CD14-positive monocyte (primary cell): ENCODE results near the gene TICAM2. TPM values are rescaled to one million over a fixed set of nuclear protein-coding genes. Genes with fewer than 3 reads are reported as not detected.

Source experiments
- DNase-seq, 3 donors: peaks; one replicate each; pipeline ENCODE4 v3.0.0-alpha.2; 2011 to 2022
- H2AFZ ChIP-seq: 2 replicates; pipeline ENCODE4 v1.6.0; 2012; ENCODE audit warnings: mild to moderate bottlenecking, low read depth, low read length, inconsistent platforms; ENCODE audit not compliant: insufficient read depth, poor library complexity, severe bottlenecking
- H3K27ac ChIP-seq, 2 donors: 1 replicate in 1 of 2; 2 replicates in 1 of 2; pipeline ENCODE4 v1.5.1; 2012 to 2013; ENCODE audit warnings: low read length in 2 of 2, control low read depth in 1 of 2, inconsistent platforms in 1 of 2, low read depth in 1 of 2, mild to moderate bottlenecking in 1 of 2
- H3K27me3 ChIP-seq, 2 donors: one replicate each; pipeline versions ENCODE4 v1.6.0 to v1.6.1; 2011 to 2013; ENCODE audit warnings: low read length in 2 of 2; ENCODE audit not compliant: control insufficient read depth in 2 of 2, insufficient read depth in 2 of 2
- H3K36me3 ChIP-seq, 2 donors: replicated peaks in 1 of 2; 1 replicate in 1 of 2; 2 replicates in 1 of 2; pipeline versions ENCODE4 v1.5.1 to v1.6.1; 2012 to 2013; ENCODE audit warnings: low read length in 2 of 2, control low read depth in 1 of 2, inconsistent platforms in 1 of 2, mild to moderate bottlenecking in 1 of 2; ENCODE audit not compliant: insufficient read depth in 2 of 2, control insufficient read depth in 1 of 2
- H3K4me1 ChIP-seq, 2 donors: 1 replicate in 1 of 2; 2 replicates in 1 of 2; pipeline versions ENCODE4 v1.5.1 to v1.6.1; 2012 to 2013; ENCODE audit warnings: low read length in 2 of 2, control low read depth in 1 of 2, inconsistent platforms in 1 of 2, mild to moderate bottlenecking in 1 of 2, moderate library complexity in 1 of 2; ENCODE audit not compliant: insufficient read depth in 2 of 2, control insufficient read depth in 1 of 2
- H3K4me2 ChIP-seq: replicated peaks from 2 replicates; pipeline ENCODE3; 2012; ENCODE audit warnings: low read length, moderate library complexity, mild to moderate bottlenecking; ENCODE audit not compliant: poor library complexity, severe bottlenecking; ENCODE audit errors: extremely low read depth
- H3K4me3 ChIP-seq, 3 experiments: fragments of 200-600 bp in 1 of 3; sonication (generic) in 1 of 3; replicated peaks in 1 of 3; 1 replicate in 2 of 3; 2 replicates in 1 of 3; pipeline ENCODE4 v1.5.1; 2011 to 2013; ENCODE audit warnings: low read length in 3 of 3, mild to moderate bottlenecking in 3 of 3, control low read depth in 2 of 3, low read depth in 2 of 3, inconsistent platforms in 1 of 3, moderate library complexity in 1 of 3
- H3K79me2 ChIP-seq: 2 replicates; pipeline ENCODE4 v1.6.0; 2012; ENCODE audit warnings: mild to moderate bottlenecking, control low read depth, inconsistent platforms, low read length, moderate library complexity; ENCODE audit not compliant: insufficient read depth
- H3K9ac ChIP-seq: 2 replicates; pipeline ENCODE4 v1.6.0; 2017; ENCODE audit warnings: low read length, mild to moderate bottlenecking; ENCODE audit not compliant: insufficient read depth, poor library complexity, severe bottlenecking
- H3K9me3 ChIP-seq, 2 donors: replicated peaks in 1 of 2; 1 replicate in 1 of 2; 2 replicates in 1 of 2; pipeline versions ENCODE4 v1.5.1 to v1.6.1; 2012 to 2013; ENCODE audit warnings: low read length in 2 of 2, control low read depth in 1 of 2; ENCODE audit not compliant: control insufficient read depth in 1 of 2, insufficient read depth in 1 of 2
- H4K20me1 ChIP-seq: 2 replicates; pipeline ENCODE4 v1.6.0; 2012; ENCODE audit warnings: mild to moderate bottlenecking, low read length, control low read depth, moderate library complexity; ENCODE audit not compliant: insufficient read depth
- H3K27ac Mint-ChIP-seq, 7 donors: one replicate each; pipeline ENCODE4 v1.8.0; 2020; ENCODE audit warnings: mild to moderate bottlenecking in 7 of 7, mixed read lengths in 7 of 7, moderate library complexity in 6 of 7, inconsistent platforms in 2 of 7
- H3K27me3 Mint-ChIP-seq, 3 donors: one replicate each; pipeline ENCODE4 v1.8.0; 2021 to 2022; ENCODE audit warnings: low read depth in 3 of 3, mild to moderate bottlenecking in 3 of 3, mixed read lengths in 3 of 3, moderate library complexity in 3 of 3, inconsistent platforms in 1 of 3
- H3K36me3 Mint-ChIP-seq, 2 donors: one replicate each; pipeline ENCODE4 v1.8.0; 2020; ENCODE audit warnings: mixed read lengths in 2 of 2, inconsistent platforms in 1 of 2, mild to moderate bottlenecking in 1 of 2
- H3K4me1 Mint-ChIP-seq: one replicate; pipeline ENCODE4 v1.8.0; 2020; ENCODE audit warnings: mild to moderate bottlenecking, mixed read lengths
- H3K4me3 Mint-ChIP-seq, 2 donors: one replicate each; pipeline ENCODE4 v1.8.0; 2020; ENCODE audit warnings: mild to moderate bottlenecking in 2 of 2, mixed read lengths in 2 of 2, moderate library complexity in 1 of 2
- H3K9me3 Mint-ChIP-seq, 7 donors: one replicate each; pipeline ENCODE4 v1.8.0; 2020 to 2022; ENCODE audit warnings: mixed read lengths in 7 of 7, mild to moderate bottlenecking in 6 of 7, moderate library complexity in 6 of 7, inconsistent platforms in 2 of 7
- WGBS: methylation state at CpG from one replicate; pipeline ENCODE4 v1.1.5; 2013; ENCODE audit warnings: missing lambda C conversion rate; ENCODE audit not compliant: insufficient coverage; 5-methylcytosine and 5-hydroxymethylcytosine counted together
- intact Hi-C, 2 donors: fragments of 100-400 bp; cut with micrococcal nuclease; formaldehyde crosslinking; loops; one replicate each; pipeline versions ENCODE4 v1.15.0 to v1.15.1; 2023
- polyA plus RNA-seq, 3 donors: library from polyadenylated mRNA; depleted of rRNA in 1 of 3; unstranded in 2 of 3; stranded (reverse) in 1 of 3; fragments of 300-500 nt in 2 of 3; fragments of >200 nt in 1 of 3; fragmentation: Illumina TruSeq in 2 of 3; gene quantifications; 1 replicate in 2 of 3; 2 replicates in 1 of 3; pipeline ENCODE4 v1.2.3, GENCODE V29; 2012 to 2021
- TF ChIP-seq, protein P1 (sequence below): fragments of 200-600 bp; IDR thresholded peaks from one replicate; pipeline ENCODE4 v1.8.0; 2022; ENCODE audit warnings: antibody characterized with exemption, mild to moderate bottlenecking

TICAM2 gene
- polyA plus RNA-seq, 3 donors = 3.5 to 25.1 (median 14.6) TPM

DNA sequence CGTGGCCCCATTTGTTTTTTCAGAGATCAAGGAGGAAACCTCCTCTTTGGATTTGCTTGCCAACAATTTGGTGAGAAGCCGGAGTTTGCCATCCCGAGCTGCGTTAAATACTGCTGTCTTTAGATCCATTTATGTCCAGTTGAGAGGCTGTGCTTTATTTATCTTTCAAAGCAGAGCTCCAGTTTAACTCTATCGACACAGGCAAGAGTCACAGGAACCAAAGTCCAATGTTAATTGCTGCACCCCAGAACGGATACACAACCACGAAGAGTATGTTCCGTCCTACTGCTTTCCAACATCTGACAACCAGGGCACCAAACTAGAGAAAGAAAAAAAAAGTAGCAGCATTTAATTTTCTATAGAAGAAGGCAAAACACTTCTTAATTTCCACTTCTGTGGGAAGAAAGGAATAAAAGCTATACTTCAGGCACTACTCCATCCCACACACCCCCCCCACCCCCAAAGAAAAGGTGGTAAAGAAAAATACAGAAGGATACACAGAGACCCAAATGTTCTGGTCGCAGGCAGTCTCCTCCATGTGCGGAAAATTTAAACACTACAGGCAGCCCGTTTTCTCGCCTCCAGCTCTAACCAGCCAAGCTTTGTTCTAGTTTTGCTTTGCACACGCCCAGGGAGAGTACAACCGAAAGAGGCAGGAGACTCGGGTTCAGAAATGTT lies 58.8 kb downstream of the TICAM2 start:
- H3K9me3 Mint-ChIP-seq = peaks cover 1 to 11% (median 8%) of the 10 kb centered on the region in 7 donors
- peaks cover 52% of the 10 kb centered on the region for H4K20me1 ChIP-seq
- H3K27ac ChIP-seq = peak overlapping the region; percentile 91 to 97
- peaks cover 31 to 53% of the 10 kb centered on the region in 2 donors for H3K4me1 ChIP-seq
- H3K27me3 ChIP-seq = no peaks in the 10 kb centered on the region
- WGBS = 30% methylated on average over 11 of the region's 15 CpGs
- peak overlapping the region; percentile 100 for H3K9ac ChIP-seq
- H3K36me3 Mint-ChIP-seq = peaks cover 32 to 44% of the 10 kb centered on the region in 2 donors
- intact Hi-C loops = loop anchor here (2.0 to 10.0 kb wide), 3 partner anchors 61 to 83 kb away; partner anchors contain the start of genes TICAM2 (in 1 of the 2) and TMED7 (in 1 of the 2)
- H3K9me3 ChIP-seq = peaks cover 0 to 5% of the 10 kb centered on the region in 2 donors
- peaks cover 9 to 24% of the 10 kb centered on the region in 2 donors for H3K36me3 ChIP-seq
- peak overlapping the region; percentile 81 for H3K4me2 ChIP-seq
- H3K4me3 ChIP-seq = peak overlapping the region; percentile 61 to 96 (median 77)
- peaks cover 55% of the 10 kb centered on the region for H3K79me2 ChIP-seq
- peak overlapping the region; percentile 94 to 99 (median 98) for H3K27ac Mint-ChIP-seq
- DNase-seq = no peak
- TF ChIP-seq, protein P1, sequence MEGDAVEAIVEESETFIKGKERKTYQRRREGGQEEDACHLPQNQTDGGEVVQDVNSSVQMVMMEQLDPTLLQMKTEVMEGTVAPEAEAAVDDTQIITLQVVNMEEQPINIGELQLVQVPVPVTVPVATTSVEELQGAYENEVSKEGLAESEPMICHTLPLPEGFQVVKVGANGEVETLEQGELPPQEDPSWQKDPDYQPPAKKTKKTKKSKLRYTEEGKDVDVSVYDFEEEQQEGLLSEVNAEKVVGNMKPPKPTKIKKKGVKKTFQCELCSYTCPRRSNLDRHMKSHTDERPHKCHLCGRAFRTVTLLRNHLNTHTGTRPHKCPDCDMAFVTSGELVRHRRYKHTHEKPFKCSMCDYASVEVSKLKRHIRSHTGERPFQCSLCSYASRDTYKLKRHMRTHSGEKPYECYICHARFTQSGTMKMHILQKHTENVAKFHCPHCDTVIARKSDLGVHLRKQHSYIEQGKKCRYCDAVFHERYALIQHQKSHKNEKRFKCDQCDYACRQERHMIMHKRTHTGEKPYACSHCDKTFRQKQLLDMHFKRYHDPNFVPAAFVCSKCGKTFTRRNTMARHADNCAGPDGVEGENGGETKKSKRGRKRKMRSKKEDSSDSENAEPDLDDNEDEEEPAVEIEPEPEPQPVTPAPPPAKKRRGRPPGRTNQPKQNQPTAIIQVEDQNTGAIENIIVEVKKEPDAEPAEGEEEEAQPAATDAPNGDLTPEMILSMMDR = no peak
- peak overlapping the region; percentile 65 for H2AFZ ChIP-seq
- H3K4me3 Mint-ChIP-seq = peak overlapping the region; percentile 92 to 95
- peaks cover 53% of the 10 kb centered on the region for H3K4me1 Mint-ChIP-seq
- H3K27me3 Mint-ChIP-seq = no peaks in the 10 kb centered on the region

DNA sequence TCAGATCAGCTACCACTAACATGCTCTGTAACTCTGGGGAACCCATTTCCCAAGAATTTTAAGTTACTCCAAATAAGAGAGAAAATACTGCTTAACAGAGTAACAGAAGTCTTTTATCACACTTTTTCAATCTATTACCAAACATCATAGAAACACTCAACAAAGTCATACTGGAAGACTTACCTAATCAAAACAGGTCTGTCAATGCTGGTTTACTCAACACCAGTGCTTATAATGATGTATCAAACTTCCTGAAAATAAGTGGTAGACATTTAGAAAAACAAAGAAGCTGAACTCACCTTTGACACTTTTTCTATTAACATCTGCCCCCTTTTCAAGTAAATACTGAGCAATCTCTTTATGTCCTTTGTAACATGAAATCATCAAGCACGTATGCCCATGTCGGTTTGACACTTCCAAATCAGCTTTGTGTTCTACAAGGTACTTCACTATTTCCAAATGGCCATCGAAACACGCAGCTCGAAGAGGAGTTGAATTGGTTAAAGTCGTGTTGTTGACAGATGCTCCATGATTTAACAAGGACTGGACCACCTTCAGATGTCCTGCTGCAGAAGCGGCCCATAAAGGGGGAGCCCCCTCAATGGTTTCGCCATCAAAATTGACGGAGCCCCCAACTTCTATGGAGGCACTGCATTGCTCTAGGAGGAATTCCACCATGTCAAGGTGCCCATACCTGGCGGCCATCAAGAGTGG lies 59.5 kb downstream of the TICAM2 start:
- Histone ChIP-seq H4K20me1 (peaks cover 59% of the 10 kb centered on the region), H3K9ac (peak overlapping the region; percentile 100), H3K36me3 (peaks cover 12 to 31% of the 10 kb centered on the region in 2 donors), H3K27ac (peak overlapping the region; percentile 55 to 97), H2AFZ (no peak overlapping the region), H3K4me2 (peak overlapping the region; percentile 81), H3K9me3 (peaks cover 0 to 5% of the 10 kb centered on the region in 2 donors), H3K4me3 (peak overlapping the region; percentile 61 to 96 (median 77)), H3K27me3 (no peaks in the 10 kb centered on the region), H3K4me1 (peaks cover 31 to 59% of the 10 kb centered on the region in 2 donors), H3K79me2 (peaks cover 62% of the 10 kb centered on the region)
- H3K9me3 Mint-ChIP-seq = peaks cover 1 to 11% (median 8%) of the 10 kb centered on the region in 7 donors
- TF ChIP-seq, protein P1 = no peak
- no peaks in the 10 kb centered on the region for H3K27me3 Mint-ChIP-seq
- H3K4me1 Mint-ChIP-seq = peaks cover 58% of the 10 kb centered on the region
- H3K36me3 Mint-ChIP-seq = peaks cover 37 to 49% of the 10 kb centered on the region in 2 donors
- peak overlapping the region; percentile 94 to 99 (median 98) for H3K27ac Mint-ChIP-seq
- H3K4me3 Mint-ChIP-seq = peak overlapping the region; percentile 92 to 95
- intact Hi-C loops = loop anchor here in 1 of 2 donors (5.0 to 10.0 kb wide), 2 partner anchors 62 to 81 kb away; partner anchors contain the start of gene TICAM2
- DNase-seq = peak; percentile 13 to 55 (median 47)
- 93% methylated on average over 4 of the region's 10 CpGs for WGBS
